ENCODE measurements around the gene CFAP65.

- TF ChIP-seq POLR2A (IDR thresholded peaks at IDR 0.05) (no peak), CTCF (IDR thresholded peaks at IDR 0.05) (no peak)
These were observed 41.1 kb upstream of the CFAP65 start for GRCh38 chr2:219082332-219082958.
